ENCODE results near the gene MDM4. TPM values are rescaled to one million over a fixed set of nuclear protein-coding genes. Genes with fewer than 3 reads are reported as not detected.

The MDM4 gene
- total RNA-seq, 1 experiment from 2014 or later: 49.6 TPM

DNA sequence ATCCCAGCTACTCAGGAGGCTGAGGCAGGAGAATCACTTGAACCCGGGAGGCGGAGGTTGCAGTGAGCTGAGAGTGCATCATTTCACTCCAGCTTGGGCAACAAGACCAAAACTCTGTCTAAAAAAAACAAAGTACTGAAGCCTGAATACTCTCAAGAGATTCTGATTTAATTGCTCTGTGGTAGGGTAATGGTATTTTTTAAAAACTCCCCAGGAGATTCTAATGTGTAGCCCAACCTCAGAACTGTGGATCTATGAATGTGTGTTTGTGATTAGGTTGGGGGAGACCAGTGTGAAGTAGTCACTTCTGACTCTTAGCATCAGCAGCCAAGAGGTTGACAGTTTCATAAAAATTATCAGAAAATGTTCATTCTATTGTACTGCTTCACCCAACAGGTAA is 43.5 kb upstream of the MDM4 start:
- Histone ChIP-seq H3K4ac (ENCODE audit: low read depth, low read length) (no peak overlapping the region), H2BK20ac (ENCODE audit: low read depth, low read length, poor library complexity, severe bottlenecking) (no peak overlapping the region), H4K5ac (ENCODE audit: insufficient read length, low read depth, low read length) (no peak overlapping the region), H3K79me2 (ENCODE audit: insufficient read depth, low read length) (no peaks in the 10 kb centered on the region), H3K79me1 (ENCODE audit: insufficient read depth, low read depth, low read length, poor library complexity, severe bottlenecking) (no peaks in the 10 kb centered on the region), H3K23me2 (ENCODE audit: insufficient read length, low read depth, low read length, poor library complexity, severe bottlenecking) (no peaks in the 10 kb centered on the region), H3K23ac (ENCODE audit: insufficient read length, low read depth, low read length) (no peak overlapping the region), H3K9ac (ENCODE audit: extremely low read depth, insufficient read length, low read length) (no peak overlapping the region), H2BK120ac (ENCODE audit: low read depth, low read length, poor library complexity, severe bottlenecking) (no peak overlapping the region), H3K4me1 (ENCODE audit: insufficient read depth, low read length) (peaks cover 2% of the 10 kb centered on the region; the same call in 1 of the 2 replicates), H3K9me3 (ENCODE audit: control insufficient read depth, low read depth, low read length) (no peaks in the 10 kb centered on the region), H3K4me2 (ENCODE audit: insufficient read depth, insufficient read length, low read length) (no peak overlapping the region), H2BK12ac (ENCODE audit: insufficient read length, low read depth, low read length) (no peak overlapping the region), H3K18ac (ENCODE audit: insufficient read length, low read depth, low read length) (no peak overlapping the region), H4K8ac (replicated peaks; ENCODE audit: insufficient read length, low read depth, low read length) (no peak overlapping the region), H2BK15ac (ENCODE audit: low read depth, low read length) (no peak overlapping the region), H2BK5ac (ENCODE audit: insufficient read length, low read length) (no peak overlapping the region), H3T11ph (ENCODE audit: low read length) (no peak overlapping the region), H2AFZ (ENCODE audit: low read length) (no peak overlapping the region), H2AK5ac (ENCODE audit: insufficient read length, low read length) (no peak overlapping the region), H3K56ac (ENCODE audit: insufficient read length, low read depth, low read length) (no peak overlapping the region), H4K91ac (ENCODE audit: insufficient read length, low read depth, low read length) (no peak overlapping the region), H3K27ac (ENCODE audit: insufficient read length, low read depth, low read length) (no peak overlapping the region), H3K27me3 (ENCODE audit: insufficient read depth, low read length) (no peaks in the 10 kb centered on the region), H3K14ac (ENCODE audit: insufficient read depth, low read length) (no peak overlapping the region), H4K20me1 (ENCODE audit: control insufficient read depth, insufficient read depth, insufficient read length) (no peaks in the 10 kb centered on the region)
- H3K36me3 Mint-ChIP-seq (ENCODE audit: insufficient read depth in 1 of 3, low read depth in 3 of 3): peaks cover 7 to 13% (median 9%) of the 10 kb centered on the region in 3 experiments; a peak in 6 of 7 replicates
- TF ChIP-seq, protein P1, sequence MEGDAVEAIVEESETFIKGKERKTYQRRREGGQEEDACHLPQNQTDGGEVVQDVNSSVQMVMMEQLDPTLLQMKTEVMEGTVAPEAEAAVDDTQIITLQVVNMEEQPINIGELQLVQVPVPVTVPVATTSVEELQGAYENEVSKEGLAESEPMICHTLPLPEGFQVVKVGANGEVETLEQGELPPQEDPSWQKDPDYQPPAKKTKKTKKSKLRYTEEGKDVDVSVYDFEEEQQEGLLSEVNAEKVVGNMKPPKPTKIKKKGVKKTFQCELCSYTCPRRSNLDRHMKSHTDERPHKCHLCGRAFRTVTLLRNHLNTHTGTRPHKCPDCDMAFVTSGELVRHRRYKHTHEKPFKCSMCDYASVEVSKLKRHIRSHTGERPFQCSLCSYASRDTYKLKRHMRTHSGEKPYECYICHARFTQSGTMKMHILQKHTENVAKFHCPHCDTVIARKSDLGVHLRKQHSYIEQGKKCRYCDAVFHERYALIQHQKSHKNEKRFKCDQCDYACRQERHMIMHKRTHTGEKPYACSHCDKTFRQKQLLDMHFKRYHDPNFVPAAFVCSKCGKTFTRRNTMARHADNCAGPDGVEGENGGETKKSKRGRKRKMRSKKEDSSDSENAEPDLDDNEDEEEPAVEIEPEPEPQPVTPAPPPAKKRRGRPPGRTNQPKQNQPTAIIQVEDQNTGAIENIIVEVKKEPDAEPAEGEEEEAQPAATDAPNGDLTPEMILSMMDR (conservative IDR thresholded peaks at IDR 0.05): no peak
- no CpG with 5 or more reads among the region's 2 CpGs for whole genome bisulfite sequencing (ENCODE audit: extremely low coverage, insufficient read length, low lambda C conversion rate)
- H3K4me3 Mint-ChIP-seq: no peak overlapping the region
- no peak overlapping the region for H3K27ac Mint-ChIP-seq
- H3K4me1 Mint-ChIP-seq: peaks cover 22 to 28% of the 10 kb centered on the region in 2 experiments
- H3K9me3 Mint-ChIP-seq: no peaks in the 10 kb centered on the region
- DNase-seq: no peak
- H3K27me3 Mint-ChIP-seq (ENCODE audit: low read depth): no peaks in the 10 kb centered on the region

All from H9 (cell line).